AG09309 (cell line): ENCODE measurements around the gene GRID2.

Source experiments
- DNase-seq: peaks from one replicate; pipeline ENCODE4 v3.0.0-alpha.2; 2010; ENCODE audit warnings: low read depth
- H3K4me3 ChIP-seq: 2 replicates; pipeline ENCODE4 v1.5.1; 2011; ENCODE audit warnings: mild to moderate bottlenecking, low read depth, low read length, moderate library complexity; ENCODE audit not compliant: control insufficient read depth
- CTCF ChIP-seq: IDR thresholded peaks from 2 replicates; pipeline ENCODE4 v1.5.1; 2011; ENCODE audit warnings: mild to moderate bottlenecking, low read depth, low read length, inconsistent platforms; ENCODE audit not compliant: insufficient read depth, control insufficient read depth; ENCODE audit errors: missing control alignments

Gene GRID2

GRCh38 chr4:93199492-93199891 is 895.7 kb downstream of the GRID2 start:
- no peak for DNase-seq
- H3K4me3 ChIP-seq: no peak overlapping the region
- TF ChIP-seq CTCF: no peak

DNA sequence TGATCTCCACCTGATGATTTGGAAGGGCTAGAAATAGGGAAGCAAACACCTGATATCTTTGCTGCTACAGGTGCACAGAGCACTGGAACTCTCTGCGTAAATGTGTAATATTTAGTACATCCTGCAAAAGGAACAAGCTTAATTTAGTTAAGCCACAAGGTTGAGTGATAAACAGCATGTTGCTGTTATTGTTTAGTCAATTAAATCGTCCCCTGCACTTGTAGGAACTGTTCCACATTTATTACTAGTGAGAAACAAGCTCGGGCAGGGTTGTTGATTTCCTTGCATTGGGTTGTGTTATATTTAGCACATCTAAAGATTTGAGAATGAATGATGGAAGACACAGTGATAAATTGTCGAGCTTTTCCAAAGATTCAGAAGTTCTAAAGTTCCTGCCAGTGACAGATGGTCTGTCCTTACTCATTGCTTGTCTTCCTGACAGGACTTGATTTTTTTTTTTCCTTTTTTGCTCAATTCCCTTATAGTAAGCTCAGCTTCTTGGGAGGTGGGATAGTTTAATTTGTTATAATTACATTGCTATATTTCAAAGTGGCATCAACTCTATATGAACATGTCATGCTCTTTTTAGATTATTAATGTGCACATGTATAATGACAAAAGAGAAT is 897.8 kb downstream of the GRID2 start:
- no peak for DNase-seq
- H3K4me3 ChIP-seq: no peak overlapping the region
- TF ChIP-seq CTCF: no peak

DNA sequence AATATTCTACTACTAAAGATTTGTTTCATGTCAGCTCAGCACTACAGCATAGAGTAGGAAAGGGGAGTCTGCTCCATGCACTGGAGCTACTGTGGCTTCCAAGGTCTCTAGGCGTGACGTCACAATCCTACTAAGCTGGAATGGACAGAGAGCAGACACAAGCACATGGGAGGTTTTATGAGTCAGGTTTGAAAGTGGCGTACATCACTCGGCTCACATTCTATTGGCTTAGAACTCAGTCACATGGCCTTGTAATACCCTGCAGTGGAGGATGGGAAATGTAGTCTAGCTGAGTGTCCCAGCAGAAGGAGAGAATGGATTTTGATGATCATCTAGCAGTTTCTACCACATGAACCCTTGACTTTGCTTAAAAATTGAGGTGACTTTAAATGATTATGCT is 899.9 kb downstream of the GRID2 start:
- TF ChIP-seq CTCF: no peak
- DNase-seq: no peak

GRCh38 chr4:93212250-93212649 is 908.5 kb downstream of the GRID2 start:
- H3K4me3 ChIP-seq: no peak overlapping the region
- no peak for TF ChIP-seq CTCF
- DNase-seq: no peak

More for the DNA sequence above, 899.9 kb downstream of the GRID2 start:
- H3K4me3 ChIP-seq: no peak overlapping the region

DNA sequence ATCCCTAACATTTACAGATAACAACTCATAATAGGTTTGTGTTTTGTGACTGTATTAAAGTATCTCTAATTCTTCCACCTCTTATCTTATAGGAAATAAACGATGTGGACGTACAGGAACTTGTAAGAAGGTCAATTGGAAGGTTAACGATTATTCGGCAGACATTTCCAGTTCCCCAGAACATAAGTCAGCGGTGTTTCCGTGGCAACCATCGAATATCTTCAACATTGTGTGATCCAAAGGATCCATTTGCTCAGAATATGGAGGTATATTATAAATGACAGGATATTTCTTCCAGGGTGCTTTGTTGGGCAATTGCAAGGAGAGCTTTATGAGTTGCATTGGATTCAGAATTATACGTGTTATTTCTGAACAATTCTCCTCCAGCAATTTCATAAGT is 912.9 kb downstream of the GRID2 start:
- DNase-seq: no peak
- no peak for TF ChIP-seq CTCF
- no peak overlapping the region for H3K4me3 ChIP-seq

GRCh38 chr4:93217431-93217830 is 913.7 kb downstream of the GRID2 start:
- H3K4me3 ChIP-seq: no peak overlapping the region
- no peak for TF ChIP-seq CTCF

GRCh38 chr4:93221771-93222170 is 918.0 kb downstream of the GRID2 start:
- no peak overlapping the region for H3K4me3 ChIP-seq
- no peak for DNase-seq
- no peak for TF ChIP-seq CTCF

More at GRCh38 chr4:93217431-93217830, 913.7 kb downstream of the GRID2 start:
- DNase-seq: no peak
